CD4-positive, alpha-beta T cell (primary cell): Measurements from ENCODE around the gene CLSTN2. TPM values are rescaled to one million over a fixed set of nuclear protein-coding genes. Genes with fewer than 3 reads are reported as not detected.

Source experiments
- ATAC-seq: fragments of 200-7000 bp; cut with Tn5 transposase; one replicate; pipeline ENCODE4 v1.10.0; 2022; ENCODE audit warnings: mild to moderate bottlenecking; ENCODE audit not compliant: poor library complexity
- CTCF ChIA-PET: fragments of 350-600 bp; sonication (Branson Sonifier 250); formaldehyde crosslinking; loops from one replicate; lab custom pipeline; 2021; ENCODE audit warnings: antibody characterized with exemption, inconsistent platforms; lab: Charles Lee
- POLR2A ChIA-PET: fragments of 350-600 bp; sonication (Branson Sonifier 250); formaldehyde crosslinking; loops from one replicate; lab custom pipeline; 2021; ENCODE audit warnings: antibody characterized with exemption, inconsistent platforms; lab: Charles Lee
- DNase-seq, 14 experiments: peaks; one replicate each; pipeline ENCODE4 v3.0.0-alpha.2; 2013 to 2020; ENCODE audit warnings: mixed read lengths in 2 of 14
- H3K27ac ChIP-seq, 2 donors: one replicate each; pipeline versions ENCODE4 v1.5.1 to v1.7.0; 2013; ENCODE audit warnings: low read length in 2 of 2, low read depth in 1 of 2, mild to moderate bottlenecking in 1 of 2
- H3K27me3 ChIP-seq, 2 experiments: 1 replicate in 1 of 2; 2 replicates in 1 of 2; pipeline versions ENCODE4 v1.6.1 to v1.7.0; 2013; ENCODE audit warnings: low read length in 2 of 2, control low read depth in 1 of 2, mild to moderate bottlenecking in 1 of 2, moderate library complexity in 1 of 2; ENCODE audit not compliant: insufficient read depth in 2 of 2, control insufficient read depth in 1 of 2
- H3K36me3 ChIP-seq: one replicate; pipeline ENCODE4 v1.6.1; 2013; ENCODE audit warnings: low read length, control low read depth; ENCODE audit not compliant: insufficient read depth
- H3K4me1 ChIP-seq: one replicate; pipeline ENCODE4 v1.6.1; 2013; ENCODE audit warnings: low read length, control low read depth; ENCODE audit not compliant: insufficient read depth
- H3K4me3 ChIP-seq: one replicate; pipeline ENCODE4 v1.5.1; 2013; ENCODE audit warnings: mild to moderate bottlenecking, low read length, moderate library complexity
- H3K9me3 ChIP-seq, 2 experiments: 1 replicate in 1 of 2; 2 replicates in 1 of 2; pipeline versions ENCODE4 v1.6.1 to v1.7.0; 2013; ENCODE audit warnings: low read length in 2 of 2, mild to moderate bottlenecking in 2 of 2, control low read depth in 1 of 2, moderate library complexity in 1 of 2; ENCODE audit not compliant: control insufficient read depth in 1 of 2, insufficient read depth in 1 of 2
- H3K27ac Mint-ChIP-seq: one replicate; pipeline ENCODE4 v1.8.0; 2020; ENCODE audit warnings: mixed read lengths
- H3K27me3 Mint-ChIP-seq: one replicate; pipeline ENCODE4 v1.8.0; 2021; ENCODE audit warnings: mixed read lengths
- H3K36me3 Mint-ChIP-seq: one replicate; pipeline ENCODE4 v1.8.0; 2021; ENCODE audit warnings: low read depth, mixed read lengths
- H3K4me1 Mint-ChIP-seq: one replicate; pipeline ENCODE4 v1.8.0; 2021; ENCODE audit warnings: low read depth, mixed read lengths
- H3K4me3 Mint-ChIP-seq: one replicate; pipeline ENCODE4 v1.8.0; 2020; ENCODE audit warnings: mild to moderate bottlenecking, mixed read lengths
- H3K9me3 Mint-ChIP-seq: one replicate; pipeline ENCODE4 v1.8.0; 2020; ENCODE audit warnings: mixed read lengths
- CTCF ChIP-seq: fragments of 200-600 bp; IDR thresholded peaks from one replicate; pipeline ENCODE4 v1.8.0; 2022; ENCODE audit warnings: antibody characterized with exemption, mild to moderate bottlenecking
- intact Hi-C, 2 experiments: fragments of 100-400 bp; cut with DNase I in 1 of 2; cut with micrococcal nuclease in 1 of 2; formaldehyde crosslinking; loops; one replicate each; pipeline versions ENCODE4 v1.15.1 to v1.9.0; 2023 to 2025; cut with DNase I, micrococcal nuclease
- total RNA-seq, 174 experiments: library from RNA in 2 of 174; stranded (reverse) in 2 of 174; gene quantifications; one replicate each; pipeline ENCODE4 v1.2.3 and lab custom pipeline; 2021 to 2026

CLSTN2 gene
- total RNA-seq, 2 experiments from 2014 or later, result not detected

GRCh38 chr3:139930211-139930610 lies 4.8 kb upstream of the CLSTN2 start:
- Mint-ChIP-seq H3K36me3 (no peaks in the 10 kb centered on the region), H3K4me1 (no peaks in the 10 kb centered on the region), H3K4me3 (no peak overlapping the region), H3K27ac (no peak overlapping the region), H3K27me3 (peaks cover 52% of the 10 kb centered on the region), H3K9me3 (peaks cover 4% of the 10 kb centered on the region)
- CTCF ChIA-PET, result no interaction called here
- H3K27me3 ChIP-seq, result peaks cover 14 to 20% of the 10 kb centered on the region in 2 experiments
- no peak for ATAC-seq
- no peak overlapping the region for H3K4me3 ChIP-seq
- DNase-seq, result no peak
- no peaks in the 10 kb centered on the region for H3K36me3 ChIP-seq
- H3K4me1 ChIP-seq, result no peaks in the 10 kb centered on the region
- peaks cover 0 to 10% of the 10 kb centered on the region in 2 experiments for H3K9me3 ChIP-seq
- intact Hi-C loops, result no loop called here
- H3K27ac ChIP-seq, result no peak overlapping the region
- no peak for TF ChIP-seq CTCF
- POLR2A ChIA-PET, result no interaction called here

- peaks cover 4% of the 10 kb centered on the region for H3K4me1 Mint-ChIP-seq
- H3K27me3 Mint-ChIP-seq, result peaks cover 63% of the 10 kb centered on the region
- ChIA-PET CTCF (no interaction called here), POLR2A (no interaction called here)
- peaks cover 4% of the 10 kb centered on the region for H3K9me3 Mint-ChIP-seq
- no peak for TF ChIP-seq CTCF
- H3K27me3 ChIP-seq, result peaks cover 33 to 42% of the 10 kb centered on the region in 2 experiments
- H3K36me3 ChIP-seq, result no peaks in the 10 kb centered on the region
- H3K9me3 ChIP-seq, result peaks cover 0 to 22% of the 10 kb centered on the region in 2 experiments
- H3K4me1 ChIP-seq, result peaks cover 4% of the 10 kb centered on the region
- no peaks in the 10 kb centered on the region for H3K36me3 Mint-ChIP-seq
- no peak overlapping the region for H3K4me3 Mint-ChIP-seq
- ATAC-seq (no peak), DNase-seq (no peak)
- H3K27ac Mint-ChIP-seq, result no peak overlapping the region
- intact Hi-C loops, result no loop called here
- no peak overlapping the region for H3K4me3 ChIP-seq
- no peak overlapping the region for H3K27ac ChIP-seq
These were observed 1.2 kb upstream of the CLSTN2 start for GRCh38 chr3:139933766-139934165.

GRCh38 chr3:139934613-139935015 lies 371 bp upstream of the CLSTN2 start:
- no peak for DNase-seq
- H3K27ac Mint-ChIP-seq, result no peak overlapping the region
- intact Hi-C loops, result no loop called here
- Histone ChIP-seq H3K4me3 (no peak overlapping the region), H3K36me3 (no peaks in the 10 kb centered on the region), H3K27ac (no peak overlapping the region), H3K9me3 (peaks cover 0 to 19% of the 10 kb centered on the region in 2 experiments), H3K27me3 (peaks cover 33 to 42% of the 10 kb centered on the region in 2 experiments), H3K4me1 (peaks cover 4% of the 10 kb centered on the region)
- H3K9me3 Mint-ChIP-seq, result peaks cover 4% of the 10 kb centered on the region
- ChIA-PET POLR2A (no interaction called here), CTCF (no interaction called here)
- H3K4me3 Mint-ChIP-seq, result no peak overlapping the region
- H3K4me1 Mint-ChIP-seq, result peaks cover 4% of the 10 kb centered on the region
- H3K36me3 Mint-ChIP-seq, result no peaks in the 10 kb centered on the region
- H3K27me3 Mint-ChIP-seq, result peaks cover 66% of the 10 kb centered on the region
- ATAC-seq, result no peak
- TF ChIP-seq CTCF, result no peak
